CD4-positive, alpha-beta T cell treated with Interleukin-15 for 4 hours (primary cell): ENCODE data around the gene LRRC4C.

Experiments used
- DNase-seq: peaks from one replicate; pipeline ENCODE4 v3.0.0-alpha.2; 2020; ENCODE audit warnings: low spot score

The LRRC4C gene

GRCh38 chr11:40099426-40100161, 1359.9 kb downstream of the LRRC4C start:
- DNase-seq: no peak

- no peak for DNase-seq
Observed at GRCh38 chr11:40095446-40095845, 1364.0 kb downstream of the LRRC4C start.

DNA sequence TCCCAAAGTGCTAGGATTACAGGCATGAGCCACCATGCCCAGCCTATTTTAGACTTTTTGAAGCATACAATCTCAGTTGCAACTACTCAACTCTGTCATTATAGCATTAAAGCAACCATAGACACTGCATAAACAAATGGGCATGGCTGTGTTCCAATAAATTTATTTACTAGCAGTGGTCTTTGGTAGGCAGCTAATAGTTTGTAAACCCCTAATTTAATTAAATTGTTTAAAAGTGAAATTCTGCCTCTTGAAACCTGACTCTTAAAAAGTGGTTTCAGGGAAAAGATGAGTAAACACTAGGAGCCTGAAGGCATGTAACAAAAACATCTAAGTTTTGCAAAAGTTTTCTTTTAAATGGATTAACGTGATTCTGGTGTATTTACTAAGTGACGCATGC, 1364.5 kb downstream of the LRRC4C start:
- no peak for DNase-seq

DNA sequence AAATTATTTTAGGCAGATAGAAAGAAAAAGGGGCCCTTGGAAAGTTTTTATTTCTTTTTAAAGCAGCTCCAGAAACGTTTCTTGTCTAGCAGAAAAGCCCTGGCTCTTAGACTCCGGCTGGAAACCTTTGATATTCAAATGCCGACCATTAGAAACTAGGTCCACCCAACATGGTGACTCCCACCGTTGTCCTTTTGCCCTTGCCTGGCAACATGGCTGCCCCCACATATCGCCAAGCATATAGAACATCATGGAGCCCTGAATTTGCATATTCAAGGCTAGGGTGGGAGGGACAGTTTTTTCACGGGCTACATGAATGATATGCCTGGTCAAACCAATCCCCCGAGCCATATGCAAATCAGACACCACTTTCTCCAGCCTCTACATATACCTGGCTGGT, 1379.0 kb downstream of the LRRC4C start:
- no peak for DNase-seq
